Brain microvascular endothelial cell (primary cell): ENCODE results near the gene TEAD1.

Source experiments
- DNase-seq: peaks from one replicate; pipeline ENCODE4 v3.0.0-alpha.2; 2020
- H3K27ac ChIP-seq: fragments of 250-450 bp; sonication (Bioruptor Pico); 2 replicates; pipeline ENCODE4 v1.5.1; 2020; ENCODE audit warnings: mild to moderate bottlenecking, moderate library complexity
- H3K27me3 ChIP-seq: fragments of 250-450 bp; sonication (Bioruptor Pico); replicated peaks from 2 replicates; pipeline ENCODE4 v1.5.1; 2020; ENCODE audit warnings: mild to moderate bottlenecking
- H3K36me3 ChIP-seq: fragments of 250-450 bp; sonication (Bioruptor Pico); replicated peaks from 2 replicates; pipeline ENCODE4 v1.5.1; 2020; ENCODE audit warnings: mild to moderate bottlenecking
- H3K4me3 ChIP-seq: 2 replicates; pipeline ENCODE4 v1.5.1; 2011; ENCODE audit warnings: low read depth, mild to moderate bottlenecking, control low read depth, low read length, moderate library complexity
- in situ Hi-C: cut with HindIII; loops from 2 replicates; pipeline ENCODE4 v1.10.0; 2017; ENCODE audit warnings: low sequenced_read_pairs, low pct_ligation_motif_present
- TF ChIP-seq, protein P1 (sequence below): IDR thresholded peaks from 2 replicates; pipeline ENCODE4 v1.5.1; 2011; ENCODE audit warnings: low read depth, mild to moderate bottlenecking, moderate library complexity, low read length, control low read depth, inconsistent platforms; ENCODE audit errors: missing control alignments

The TEAD1 gene

DNA sequence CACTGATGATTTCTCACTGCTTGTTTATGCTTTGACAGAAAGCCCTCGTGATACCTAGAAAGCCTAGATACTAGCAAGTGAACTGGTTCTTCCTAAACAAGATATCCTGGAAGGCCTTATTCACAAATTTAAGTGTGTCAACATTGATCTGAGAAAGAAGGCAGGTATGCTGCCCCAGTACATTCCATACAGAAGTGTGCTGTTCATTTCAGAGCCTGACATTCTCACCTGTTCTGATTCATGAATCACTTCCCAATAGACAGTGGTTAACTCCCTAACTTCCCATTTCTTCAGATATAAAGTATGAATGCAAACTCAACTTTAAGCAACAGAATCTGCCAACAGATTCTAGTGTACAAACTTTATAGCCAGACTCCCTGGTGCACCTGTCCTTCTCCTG is 319.4 kb downstream of the TEAD1 start:
- Histone ChIP-seq H3K36me3 (no peaks in the 10 kb centered on the region), H3K27ac (no peak overlapping the region), H3K4me3 (no peak overlapping the region), H3K27me3 (peaks cover 11% of the 10 kb centered on the region)
- no peak for DNase-seq
- TF ChIP-seq, protein P1, sequence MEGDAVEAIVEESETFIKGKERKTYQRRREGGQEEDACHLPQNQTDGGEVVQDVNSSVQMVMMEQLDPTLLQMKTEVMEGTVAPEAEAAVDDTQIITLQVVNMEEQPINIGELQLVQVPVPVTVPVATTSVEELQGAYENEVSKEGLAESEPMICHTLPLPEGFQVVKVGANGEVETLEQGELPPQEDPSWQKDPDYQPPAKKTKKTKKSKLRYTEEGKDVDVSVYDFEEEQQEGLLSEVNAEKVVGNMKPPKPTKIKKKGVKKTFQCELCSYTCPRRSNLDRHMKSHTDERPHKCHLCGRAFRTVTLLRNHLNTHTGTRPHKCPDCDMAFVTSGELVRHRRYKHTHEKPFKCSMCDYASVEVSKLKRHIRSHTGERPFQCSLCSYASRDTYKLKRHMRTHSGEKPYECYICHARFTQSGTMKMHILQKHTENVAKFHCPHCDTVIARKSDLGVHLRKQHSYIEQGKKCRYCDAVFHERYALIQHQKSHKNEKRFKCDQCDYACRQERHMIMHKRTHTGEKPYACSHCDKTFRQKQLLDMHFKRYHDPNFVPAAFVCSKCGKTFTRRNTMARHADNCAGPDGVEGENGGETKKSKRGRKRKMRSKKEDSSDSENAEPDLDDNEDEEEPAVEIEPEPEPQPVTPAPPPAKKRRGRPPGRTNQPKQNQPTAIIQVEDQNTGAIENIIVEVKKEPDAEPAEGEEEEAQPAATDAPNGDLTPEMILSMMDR, result no peak
- in situ Hi-C loops, result no loop called here
